Forelimb muscle (tissue), 1 donor: Measurements from ENCODE around the gene FHAD1. TPM values are rescaled to one million over a fixed set of nuclear protein-coding genes. Genes with fewer than 3 reads are reported as not detected.

Experiments
- DNase-seq: peaks from one replicate; pipeline ENCODE4 v3.0.0-alpha.2; 2013; ENCODE audit warnings: low read depth
- polyA plus RNA-seq: library from polyadenylated mRNA; unstranded; fragments of 120-200 nt; gene quantifications from one replicate; pipeline ENCODE4 v1.2.1, GENCODE V29; 2013; ENCODE audit not compliant: insufficient read length

Gene FHAD1
- polyA plus RNA-seq, 1 donor, result 1.9 TPM

- DNase-seq, result no peak
Observed at GRCh38 chr1:15399710-15400109, 152.7 kb downstream of the FHAD1 start.

GRCh38 chr1:15400627-15401026, 153.6 kb downstream of the FHAD1 start:
- DNase-seq, result no peak

DNA sequence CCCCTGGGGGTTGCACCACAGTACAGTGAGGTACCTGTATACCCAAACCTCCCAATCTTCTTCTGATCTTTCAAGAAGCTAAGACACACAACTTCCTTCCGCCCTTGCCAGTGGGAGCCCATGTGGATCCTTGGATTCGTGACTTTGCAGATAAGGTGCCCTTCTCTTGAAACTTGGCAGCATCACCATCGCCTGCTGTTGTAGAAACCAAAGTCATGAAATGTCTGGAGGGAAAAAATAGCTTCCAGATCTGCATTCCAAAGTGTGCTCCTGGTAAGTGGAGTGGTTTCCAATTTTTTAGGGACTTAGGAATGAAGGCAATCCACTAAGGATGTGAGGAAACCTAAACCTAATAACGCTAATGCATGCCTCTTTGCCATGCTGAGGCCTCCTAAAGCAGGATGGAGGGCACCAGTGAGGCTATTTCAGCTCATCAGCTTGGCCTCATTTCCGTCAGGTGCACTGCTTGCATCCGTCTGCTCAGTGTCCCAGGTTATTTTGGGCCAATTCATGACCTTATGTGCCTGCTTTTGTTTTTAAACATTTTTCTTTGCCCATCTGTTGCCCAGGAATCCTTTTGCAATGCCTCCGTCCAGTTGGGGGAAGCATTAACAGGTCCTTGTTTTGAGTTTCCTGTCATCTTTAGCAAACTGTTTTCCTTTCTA, 154.5 kb downstream of the FHAD1 start:
- DNase-seq, result no peak

DNA sequence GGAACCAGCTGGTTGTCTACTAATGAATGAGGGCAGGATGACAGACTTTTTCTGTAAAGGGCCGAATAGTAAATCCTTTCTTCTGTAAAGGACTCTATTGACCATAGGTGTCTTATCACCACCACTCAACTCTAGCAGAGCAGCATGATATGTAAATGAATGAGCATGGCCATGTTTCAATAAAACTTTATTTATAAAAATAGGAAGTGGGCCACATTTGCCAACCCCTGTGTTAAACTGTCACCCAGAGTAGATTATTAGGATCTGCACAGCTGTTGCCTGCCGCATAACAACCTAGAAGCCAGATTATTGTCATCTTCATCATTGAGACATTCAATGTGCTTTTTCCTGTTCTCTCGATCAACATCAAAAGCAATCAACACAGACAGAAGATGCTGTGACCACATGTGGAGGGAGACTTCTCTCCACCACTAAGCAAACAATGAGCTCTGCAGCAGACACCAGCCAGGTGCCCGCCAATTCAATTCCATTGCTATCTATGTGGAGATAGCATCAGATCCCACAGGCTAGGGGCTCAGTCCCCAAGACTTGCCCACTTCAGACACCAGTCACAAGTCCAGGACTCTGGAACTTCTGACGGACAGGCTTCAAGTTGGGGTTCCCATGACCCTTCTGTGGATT, 155.9 kb downstream of the FHAD1 start:
- DNase-seq, result no peak

GRCh38 chr1:15403962-15404580, 157.0 kb downstream of the FHAD1 start:
- DNase-seq, result no peak

GRCh38 chr1:15405106-15405850, 158.3 kb downstream of the FHAD1 start:
- DNase-seq, result no peak

DNA sequence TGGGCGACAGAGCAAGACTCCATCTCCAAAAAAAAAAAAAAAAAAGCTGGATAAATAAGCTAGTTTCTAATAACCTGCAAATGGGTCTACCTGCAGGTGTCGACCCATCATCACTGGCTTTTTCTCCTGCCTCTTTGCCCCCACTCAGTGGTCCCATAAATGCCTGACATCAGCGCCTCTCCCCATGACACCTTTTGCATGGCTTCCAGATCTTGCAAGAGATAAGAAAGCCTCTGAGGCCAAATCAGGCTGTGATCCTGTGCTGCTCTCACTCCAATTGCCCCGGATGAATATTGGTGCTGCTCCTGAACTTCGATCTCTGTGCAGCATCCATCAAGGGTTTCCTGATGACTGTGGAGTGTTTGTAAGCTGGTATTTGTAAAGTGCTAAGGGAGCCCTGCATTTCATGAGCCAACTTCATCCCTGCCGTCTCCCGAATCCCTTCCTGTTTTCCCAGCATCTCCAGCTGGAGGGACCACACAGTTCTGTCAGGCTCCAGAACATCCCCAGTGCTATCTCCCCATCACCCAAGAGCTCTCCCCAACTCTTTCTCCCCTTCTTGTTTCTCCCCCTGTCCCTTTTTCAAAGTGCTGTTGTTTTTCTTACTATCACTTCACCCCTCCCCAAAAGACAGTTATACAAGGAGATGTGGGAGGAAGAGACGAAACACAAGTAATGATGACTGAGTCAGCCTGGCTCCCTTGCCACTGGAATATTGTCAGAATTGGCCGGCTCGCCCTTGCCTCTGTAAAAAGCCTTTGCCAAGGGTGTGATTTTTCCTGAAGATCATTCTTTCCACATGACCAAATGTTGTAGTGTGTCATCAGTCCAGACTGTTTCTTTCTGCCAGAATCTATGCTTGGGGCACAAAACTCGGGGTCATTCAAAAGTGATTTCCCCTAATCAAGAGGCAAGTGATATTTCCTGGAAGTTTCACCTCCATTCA, 159.9 kb downstream of the FHAD1 start:
- peak; percentile 51 for DNase-seq

GRCh38 chr1:15407580-15407979, 160.6 kb downstream of the FHAD1 start:
- DNase-seq, result no peak

GRCh38 chr1:15408890-15409387, 161.9 kb downstream of the FHAD1 start:
- DNase-seq, result no peak

- peak; percentile 61 for DNase-seq
Observed at GRCh38 chr1:15409388-15410222, 162.6 kb downstream of the FHAD1 start, which contains the start of gene EFHD2. TSS of gene EFHD2 (plus strand) at chr1:15409888. CDS start at chr1:15409972, 84 bp downstream.

- DNase-seq, result no peak
Observed at GRCh38 chr1:15410223-15410883, 163.3 kb downstream of the FHAD1 start.

- DNase-seq, result no peak
Observed at GRCh38 chr1:15410884-15411245, 163.8 kb downstream of the FHAD1 start.

GRCh38 chr1:15411593-15412137, 164.6 kb downstream of the FHAD1 start:
- no peak for DNase-seq

- no peak for DNase-seq
Observed at GRCh38 chr1:15412175-15412800, 165.3 kb downstream of the FHAD1 start.

DNA sequence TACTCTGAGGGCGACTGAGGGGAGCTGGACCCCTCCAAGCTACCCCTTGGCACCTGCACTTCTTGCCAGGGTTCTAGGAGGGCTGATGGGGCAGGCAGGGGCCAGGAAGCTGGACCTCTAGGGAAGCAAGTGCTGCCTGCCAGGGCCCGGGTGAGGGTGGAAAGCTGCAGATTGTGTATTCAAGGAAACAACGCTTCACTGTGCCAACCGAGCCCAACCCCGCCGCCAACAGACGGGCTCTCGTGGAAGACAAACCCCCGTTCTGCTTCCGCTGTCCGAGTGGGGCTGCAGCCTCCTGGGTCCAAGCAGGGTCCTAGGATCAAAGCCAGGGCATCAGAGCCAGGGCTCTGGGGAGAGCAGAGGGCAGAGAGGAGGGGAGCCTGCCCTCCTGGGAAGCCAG, 165.8 kb downstream of the FHAD1 start:
- DNase-seq, result no peak

DNA sequence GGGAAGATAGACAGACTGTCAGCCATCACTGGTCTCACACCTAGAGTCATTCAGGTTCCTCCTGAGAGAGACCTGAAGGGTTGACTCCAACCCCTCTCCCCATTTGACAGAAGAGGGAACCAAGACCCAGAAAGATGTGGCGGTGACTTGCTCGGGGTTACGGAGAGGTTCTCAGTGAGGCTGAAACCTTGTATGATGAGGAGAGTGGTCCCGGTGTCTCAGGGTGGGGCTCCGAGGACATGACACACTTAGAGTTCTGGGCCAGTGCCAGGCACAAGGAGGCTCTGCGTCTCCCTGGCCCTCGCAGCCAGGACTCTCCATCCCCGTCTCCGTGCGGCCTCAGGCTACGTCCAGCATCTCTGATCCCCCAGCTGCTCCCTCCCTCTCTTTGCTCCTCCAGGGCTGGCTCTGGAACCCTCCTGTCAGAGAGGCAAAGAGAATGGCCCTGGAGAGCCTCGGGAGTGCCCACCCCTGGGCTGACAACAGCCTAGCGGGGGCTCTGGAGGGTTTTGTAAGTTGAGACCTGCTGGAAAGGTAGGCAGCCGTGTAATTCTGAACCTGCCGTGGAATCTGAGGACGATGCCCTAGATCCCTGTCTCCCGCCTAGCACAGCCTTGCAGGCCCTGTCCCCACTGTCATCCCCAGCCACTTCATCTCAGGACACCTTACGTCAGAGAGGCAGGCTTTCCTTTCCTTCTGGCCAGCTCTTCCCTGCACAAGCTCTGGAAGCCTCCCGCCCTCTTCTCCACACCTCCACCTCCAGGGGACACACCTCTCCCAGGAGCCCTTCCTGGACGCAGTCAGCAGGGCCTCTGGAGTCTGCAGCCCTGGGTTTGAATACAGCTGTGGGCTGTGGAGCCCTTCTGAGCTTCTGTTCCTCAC, 166.8 kb downstream of the FHAD1 start:
- no peak for DNase-seq

DNA sequence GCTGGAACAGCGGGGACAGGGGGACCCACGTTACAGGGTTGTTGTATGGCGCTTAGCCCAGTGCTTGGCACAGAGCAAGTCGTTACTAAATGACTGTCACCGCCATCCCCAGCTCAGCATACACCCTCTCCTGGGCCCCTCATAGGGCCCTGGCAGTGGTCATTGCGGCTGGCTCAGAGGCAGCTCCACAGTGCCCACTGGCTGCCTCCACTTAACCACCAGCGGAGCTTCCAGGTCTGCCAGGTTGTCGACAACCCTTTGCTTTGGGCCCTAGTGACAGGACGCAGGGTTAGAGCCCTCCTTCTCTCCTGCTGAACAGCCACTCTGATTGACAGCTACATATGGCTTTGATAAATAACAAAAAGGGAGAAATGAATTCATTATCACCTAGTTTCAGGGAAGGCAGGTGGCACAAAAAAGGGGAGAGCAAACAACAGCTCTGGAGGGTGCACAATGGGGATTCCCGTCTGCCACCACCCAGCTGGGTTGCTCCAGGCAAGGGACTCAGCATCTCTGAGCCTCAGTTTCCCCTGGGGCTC, 167.5 kb downstream of the FHAD1 start:
- DNase-seq, result no peak
